AG04450 (cell line): ENCODE data around the gene MAP2K5. TPM values are rescaled to one million over a fixed set of nuclear protein-coding genes. Genes with fewer than 3 reads are reported as not detected.

ENCODE experiments used
- CTCF ChIA-PET: fragments of 300-600, 350-600 bp; formaldehyde crosslinking; extraction: SDS; loops from one replicate; lab custom pipeline; 2022; ENCODE audit warnings: antibody characterized with exemption, inconsistent platforms; lab: Charles Lee
- POLR2A ChIA-PET: fragments of 350-600 bp; formaldehyde crosslinking; extraction: SDS; loops from one replicate; lab custom pipeline; 2021; ENCODE audit warnings: antibody characterized with exemption, inconsistent platforms; lab: Yijun Ruan, JAX
- DNase-seq: peaks from one replicate; pipeline ENCODE4 v3.0.0-alpha.2; 2011; ENCODE audit warnings: low read depth, low spot score
- H3K27ac ChIP-seq: one replicate; pipeline ENCODE4 v1.5.1; 2012; ENCODE audit warnings: low read depth, low read length, control low read depth
- H3K27me3 ChIP-seq: one replicate; pipeline ENCODE4 v1.6.0; 2012; ENCODE audit warnings: low read length; ENCODE audit not compliant: control insufficient read depth, insufficient read depth
- H3K4me3 ChIP-seq: 2 replicates; pipeline ENCODE4 v1.5.1; 2011; ENCODE audit warnings: mild to moderate bottlenecking, low read depth, low read length, control low read depth
- H3K9me3 ChIP-seq: 2 replicates; pipeline ENCODE4 v1.5.1; 2012; ENCODE audit warnings: low read length; ENCODE audit not compliant: control insufficient read depth, insufficient read depth
- polyA plus RNA-seq: library from polyadenylated mRNA; depleted of rRNA; stranded (reverse); fragments of >200 nt; gene quantifications from 2 replicates; pipeline ENCODE4 v1.2.3, GENCODE V29; 2011; rRNA removed
- small RNA-seq: library from RNA; depleted of rRNA; stranded (forward); fragments of <200 nt; gene quantifications from one replicate; pipeline ENCODE3, GENCODE V24; 2012; ENCODE audit warnings: low read depth; ENCODE audit not compliant: insufficient read length
- TF ChIP-seq, protein P1 (sequence below): IDR thresholded peaks from 2 replicates; pipeline ENCODE4 v1.5.1; 2011; ENCODE audit warnings: low read depth, low read length, control low read depth, inconsistent platforms

The MAP2K5 gene
- polyA plus RNA-seq, 1 experiment: 5.4 TPM

DNA sequence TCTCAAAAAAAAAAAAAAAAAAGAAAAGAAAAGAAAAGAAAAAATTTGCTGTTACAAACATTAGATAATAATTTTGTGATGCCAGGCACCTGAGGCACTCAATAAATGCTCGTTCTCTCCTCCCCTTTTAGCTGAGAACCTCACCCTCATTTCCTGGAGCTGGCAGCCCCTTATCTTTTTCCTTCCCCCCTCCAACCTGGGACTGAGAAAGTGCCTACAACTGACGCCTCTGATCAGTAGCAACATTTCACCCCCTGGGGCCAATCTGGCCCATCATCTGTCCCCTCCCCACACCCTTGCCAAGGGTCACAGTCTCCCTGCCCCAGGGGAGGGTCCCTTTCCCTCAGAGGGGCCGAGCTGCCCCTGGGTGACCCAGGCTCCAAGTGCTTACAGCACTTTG lies 309.9 kb downstream of the MAP2K5 start:
- H3K27me3 ChIP-seq: peaks cover 13% of the 10 kb centered on the region
- CTCF ChIA-PET: interaction anchor here (0.7 kb wide), 3 partner anchors 210 to 711 kb away, joined by 3 to 4 read pairs (median 3); no protein-coding TSS in a partner anchor

DNA sequence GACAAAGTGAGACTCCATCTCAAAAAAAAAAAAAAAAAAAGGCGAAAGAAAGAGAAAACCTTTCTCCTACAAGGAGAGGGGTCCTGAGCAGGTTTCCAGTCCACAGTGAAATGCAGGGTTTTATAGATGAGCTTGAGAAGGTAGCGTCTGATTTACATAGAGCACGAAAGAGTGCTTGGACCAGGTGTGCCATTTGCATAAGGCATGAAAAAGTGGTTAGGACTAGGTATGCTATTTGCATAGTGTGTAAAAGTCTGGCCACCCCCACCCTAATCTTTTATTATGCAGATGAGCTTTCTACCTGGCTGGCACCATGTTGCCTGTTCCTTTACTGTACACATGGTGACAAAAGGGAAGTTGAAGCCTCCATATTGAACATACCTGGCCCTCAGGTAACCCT lies 311.0 kb downstream of the MAP2K5 start:
- TF ChIP-seq, protein P1, sequence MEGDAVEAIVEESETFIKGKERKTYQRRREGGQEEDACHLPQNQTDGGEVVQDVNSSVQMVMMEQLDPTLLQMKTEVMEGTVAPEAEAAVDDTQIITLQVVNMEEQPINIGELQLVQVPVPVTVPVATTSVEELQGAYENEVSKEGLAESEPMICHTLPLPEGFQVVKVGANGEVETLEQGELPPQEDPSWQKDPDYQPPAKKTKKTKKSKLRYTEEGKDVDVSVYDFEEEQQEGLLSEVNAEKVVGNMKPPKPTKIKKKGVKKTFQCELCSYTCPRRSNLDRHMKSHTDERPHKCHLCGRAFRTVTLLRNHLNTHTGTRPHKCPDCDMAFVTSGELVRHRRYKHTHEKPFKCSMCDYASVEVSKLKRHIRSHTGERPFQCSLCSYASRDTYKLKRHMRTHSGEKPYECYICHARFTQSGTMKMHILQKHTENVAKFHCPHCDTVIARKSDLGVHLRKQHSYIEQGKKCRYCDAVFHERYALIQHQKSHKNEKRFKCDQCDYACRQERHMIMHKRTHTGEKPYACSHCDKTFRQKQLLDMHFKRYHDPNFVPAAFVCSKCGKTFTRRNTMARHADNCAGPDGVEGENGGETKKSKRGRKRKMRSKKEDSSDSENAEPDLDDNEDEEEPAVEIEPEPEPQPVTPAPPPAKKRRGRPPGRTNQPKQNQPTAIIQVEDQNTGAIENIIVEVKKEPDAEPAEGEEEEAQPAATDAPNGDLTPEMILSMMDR: no peak
- ChIA-PET CTCF (interaction anchor here (0.7 to 1.8 kb wide), 2 partner anchors 10 to 814 kb away, joined by 3 to 11 read pairs; no protein-coding TSS in a partner anchor), POLR2A (no interaction called here)
- no peak for DNase-seq
- Histone ChIP-seq H3K4me3 (no peak overlapping the region), H3K27ac (no peak overlapping the region), H3K9me3 (no peaks in the 10 kb centered on the region), H3K27me3 (peaks cover 11% of the 10 kb centered on the region)

More for the DNA sequence above, 309.9 kb downstream of the MAP2K5 start:
- H3K4me3 ChIP-seq: no peak overlapping the region
- no peak overlapping the region for H3K27ac ChIP-seq
- no peak for DNase-seq
- TF ChIP-seq, protein P1: no peak
- POLR2A ChIA-PET: no interaction called here
- no peaks in the 10 kb centered on the region for H3K9me3 ChIP-seq

DNA sequence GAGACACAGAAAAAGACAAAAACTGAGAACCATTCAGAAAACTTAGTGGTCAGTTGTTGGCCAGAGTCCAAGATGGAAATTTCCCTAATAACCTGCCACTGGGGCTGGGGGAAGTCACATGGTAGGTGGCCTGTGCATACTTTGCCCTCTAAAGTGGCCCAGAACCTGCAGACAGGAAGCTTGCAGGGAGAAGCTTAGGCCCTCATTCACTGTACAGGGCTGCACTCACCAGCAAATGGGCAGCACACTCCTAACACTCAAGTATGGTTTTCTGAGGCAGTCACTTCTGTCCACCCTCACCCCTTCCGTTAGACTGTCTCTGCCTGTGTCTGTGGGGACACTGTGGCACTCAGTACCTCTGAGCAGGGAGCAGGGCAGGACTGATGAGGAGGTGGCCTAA lies 311.9 kb downstream of the MAP2K5 start:
- ChIA-PET POLR2A (no interaction called here), CTCF (interaction anchor here (1.8 kb wide), 1 partner anchor 9 kb away, joined by 11 read pairs; no protein-coding TSS in a partner anchor)
- no peak for DNase-seq
- no peaks in the 10 kb centered on the region for H3K9me3 ChIP-seq
- H3K4me3 ChIP-seq: no peak overlapping the region
- peaks cover 11% of the 10 kb centered on the region for H3K27me3 ChIP-seq
- H3K27ac ChIP-seq: no peak overlapping the region
- TF ChIP-seq, protein P1: no peak

DNA sequence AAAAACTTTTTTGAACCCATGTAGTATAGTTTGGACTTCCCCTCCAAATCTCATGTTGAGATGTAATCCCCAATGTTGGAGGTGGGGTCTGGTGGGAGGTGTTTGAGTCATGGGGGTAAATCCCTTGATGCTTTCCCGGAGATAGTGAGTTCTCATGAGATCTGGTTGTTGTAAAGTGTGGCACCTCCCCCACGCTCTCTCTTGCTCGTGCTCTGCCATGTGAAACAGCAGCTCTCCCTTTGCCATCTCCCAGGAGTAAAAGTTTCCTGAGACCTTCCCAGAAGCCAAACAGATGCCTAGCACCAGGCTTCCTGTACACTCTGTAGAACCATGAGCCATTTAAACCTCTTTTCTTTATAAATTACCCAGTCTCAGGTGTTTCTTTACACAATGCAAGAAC lies 313.3 kb downstream of the MAP2K5 start:
- TF ChIP-seq, protein P1: no peak
- Histone ChIP-seq H3K4me3 (no peak overlapping the region), H3K27ac (no peak overlapping the region), H3K9me3 (no peaks in the 10 kb centered on the region), H3K27me3 (peaks cover 7% of the 10 kb centered on the region)
- POLR2A ChIA-PET: no interaction called here
- no peak for DNase-seq
- CTCF ChIA-PET: no interaction called here

Small RNAs within 50 kb of the gene (small RNA-seq; reads per million reads assigned to genes)
- gene RNU6-1: not detected

Other genes with a start within 250 kb of the MAP2K5 start
- 2.3 and 3.2 TPM in 2 replicates for gene C15orf61, start 21.6 kb upstream of the MAP2K5 start, polyA plus RNA-seq